ENCODE measurements around the gene THAP8.

- no peak for TF ChIP-seq POLR2A (IDR thresholded peaks at IDR 0.05)
- no peak for TF ChIP-seq CTCF (IDR thresholded peaks at IDR 0.05)
These were observed 6.2 kb downstream of the THAP8 start for GRCh38 chr19:36047835-36048234.
